ENCODE data around the gene ADORA1. TPM values are rescaled to one million over a fixed set of nuclear protein-coding genes. Genes with fewer than 3 reads are reported as not detected.

The ADORA1 gene
- total and polyA plus RNA-seq, 4 donors, result 0.33 to 1.1 (median 0.37) TPM

DNA sequence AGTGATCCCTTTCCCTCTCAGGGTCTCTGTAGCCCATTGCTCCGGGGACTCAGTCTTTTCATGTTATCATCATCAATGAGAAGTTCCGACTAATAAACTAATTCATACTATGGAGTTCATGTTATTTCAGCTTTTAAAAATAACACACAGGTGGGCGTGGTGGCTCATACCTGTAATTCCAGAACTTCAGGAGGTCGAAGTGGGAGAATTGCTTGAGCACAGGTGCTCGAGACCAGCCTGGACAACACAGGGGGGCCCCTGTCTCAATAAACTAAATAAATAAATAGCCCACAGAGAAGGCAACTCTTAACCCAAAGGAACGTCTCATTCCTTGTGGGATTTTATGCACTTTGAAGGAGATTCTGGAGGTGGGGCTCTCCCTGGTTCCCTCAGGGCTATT, 33.6 kb downstream of the ADORA1 start:
- Histone ChIP-seq H3K27ac (ENCODE audit: low read depth in 1 of 2, low read length in 2 of 2) (no peak overlapping the region), H3K9me3 (ENCODE audit: control insufficient read depth in 4 of 4, low read length in 3 of 4) (peaks cover 0 to 3% (median under 1%) of the 10 kb centered on the region in 4 donors), H3K4me1 (ENCODE audit: control insufficient read depth in 4 of 4, insufficient read depth in 4 of 4, low read length in 3 of 4) (no peaks in the 10 kb centered on the region), H3K9ac (ENCODE audit: low read depth in 1 of 2, low read length in 2 of 2) (no peak overlapping the region), H3K27me3 (ENCODE audit: control insufficient read depth in 4 of 4, insufficient read depth in 4 of 4, low read length in 3 of 4) (peaks cover 0 to 2% (median 0%) of the 10 kb centered on the region in 4 donors), H3K4me3 (ENCODE audit: low read depth in 1 of 3, low read length in 3 of 3) (no peak overlapping the region), H3K36me3 (ENCODE audit: control insufficient read depth in 4 of 4, insufficient read depth in 3 of 4, low read depth in 1 of 4, low read length in 3 of 4) (no peaks in the 10 kb centered on the region)
- DNase-seq (ENCODE audit: low spot score), result no peak
- TF ChIP-seq TAF1 (conservative IDR thresholded peaks at IDR 0.05), result no peak
- WGBS, result 69% methylated on average over 6 of the region's 6 CpGs

DNA sequence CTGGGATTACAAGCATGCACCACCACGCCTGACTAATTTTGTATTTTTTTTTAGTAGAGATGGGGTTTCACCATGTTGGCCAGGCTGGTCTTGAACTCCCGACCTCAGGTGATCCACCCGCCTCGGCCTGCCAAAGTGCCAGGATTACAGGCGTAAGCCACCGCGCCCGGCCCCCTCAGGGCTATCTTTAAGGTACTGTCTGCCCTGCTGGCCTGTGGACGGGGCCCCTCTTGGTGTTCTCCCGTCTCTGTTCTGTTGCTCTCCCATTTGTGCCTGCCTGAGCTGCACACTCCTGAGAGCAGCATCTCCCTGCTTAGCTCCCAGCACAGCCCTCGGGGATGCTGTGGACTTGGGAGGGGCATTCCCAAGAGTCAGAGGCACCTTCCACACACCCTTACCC, 34.2 kb downstream of the ADORA1 start:
- no peak for DNase-seq (ENCODE audit: low spot score)
- no peaks in the 10 kb centered on the region for H3K4me1 ChIP-seq (ENCODE audit: control insufficient read depth in 4 of 4, insufficient read depth in 4 of 4, low read length in 3 of 4)
- no peak overlapping the region for H3K4me3 ChIP-seq (ENCODE audit: low read depth in 1 of 3, low read length in 3 of 3)
- H3K36me3 ChIP-seq (ENCODE audit: control insufficient read depth in 4 of 4, insufficient read depth in 3 of 4, low read depth in 1 of 4, low read length in 3 of 4), result no peaks in the 10 kb centered on the region
- WGBS, result 88% methylated on average over 11 of the region's 11 CpGs
- TF ChIP-seq FOXA2 (IDR thresholded peaks at IDR 0.05) (no peak), RXRA (IDR thresholded peaks at IDR 0.05) (no peak), RAD21 (IDR thresholded peaks at IDR 0.05) (no peak), NR2F2 (IDR thresholded peaks at IDR 0.05) (no peak), TAF1 (conservative IDR thresholded peaks at IDR 0.05) (no peak), EGR1 (IDR thresholded peaks at IDR 0.05; ENCODE audit: low read depth in 2 of 2) (no peak), FOXA1 (IDR thresholded peaks at IDR 0.05) (no peak), HNF4G (IDR thresholded peaks at IDR 0.05) (no peak), SP1 (IDR thresholded peaks at IDR 0.05) (no peak), JUND (IDR thresholded peaks at IDR 0.05) (no peak)
- TF ChIP-seq, protein P1, sequence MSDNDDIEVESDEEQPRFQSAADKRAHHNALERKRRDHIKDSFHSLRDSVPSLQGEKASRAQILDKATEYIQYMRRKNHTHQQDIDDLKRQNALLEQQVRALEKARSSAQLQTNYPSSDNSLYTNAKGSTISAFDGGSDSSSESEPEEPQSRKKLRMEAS (IDR thresholded peaks at IDR 0.05), result no peak
- TF ChIP-seq, protein P2, sequence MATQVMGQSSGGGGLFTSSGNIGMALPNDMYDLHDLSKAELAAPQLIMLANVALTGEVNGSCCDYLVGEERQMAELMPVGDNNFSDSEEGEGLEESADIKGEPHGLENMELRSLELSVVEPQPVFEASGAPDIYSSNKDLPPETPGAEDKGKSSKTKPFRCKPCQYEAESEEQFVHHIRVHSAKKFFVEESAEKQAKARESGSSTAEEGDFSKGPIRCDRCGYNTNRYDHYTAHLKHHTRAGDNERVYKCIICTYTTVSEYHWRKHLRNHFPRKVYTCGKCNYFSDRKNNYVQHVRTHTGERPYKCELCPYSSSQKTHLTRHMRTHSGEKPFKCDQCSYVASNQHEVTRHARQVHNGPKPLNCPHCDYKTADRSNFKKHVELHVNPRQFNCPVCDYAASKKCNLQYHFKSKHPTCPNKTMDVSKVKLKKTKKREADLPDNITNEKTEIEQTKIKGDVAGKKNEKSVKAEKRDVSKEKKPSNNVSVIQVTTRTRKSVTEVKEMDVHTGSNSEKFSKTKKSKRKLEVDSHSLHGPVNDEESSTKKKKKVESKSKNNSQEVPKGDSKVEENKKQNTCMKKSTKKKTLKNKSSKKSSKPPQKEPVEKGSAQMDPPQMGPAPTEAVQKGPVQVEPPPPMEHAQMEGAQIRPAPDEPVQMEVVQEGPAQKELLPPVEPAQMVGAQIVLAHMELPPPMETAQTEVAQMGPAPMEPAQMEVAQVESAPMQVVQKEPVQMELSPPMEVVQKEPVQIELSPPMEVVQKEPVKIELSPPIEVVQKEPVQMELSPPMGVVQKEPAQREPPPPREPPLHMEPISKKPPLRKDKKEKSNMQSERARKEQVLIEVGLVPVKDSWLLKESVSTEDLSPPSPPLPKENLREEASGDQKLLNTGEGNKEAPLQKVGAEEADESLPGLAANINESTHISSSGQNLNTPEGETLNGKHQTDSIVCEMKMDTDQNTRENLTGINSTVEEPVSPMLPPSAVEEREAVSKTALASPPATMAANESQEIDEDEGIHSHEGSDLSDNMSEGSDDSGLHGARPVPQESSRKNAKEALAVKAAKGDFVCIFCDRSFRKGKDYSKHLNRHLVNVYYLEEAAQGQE (IDR thresholded peaks at IDR 0.05), result no peak
- TF ChIP-seq, protein P3, sequence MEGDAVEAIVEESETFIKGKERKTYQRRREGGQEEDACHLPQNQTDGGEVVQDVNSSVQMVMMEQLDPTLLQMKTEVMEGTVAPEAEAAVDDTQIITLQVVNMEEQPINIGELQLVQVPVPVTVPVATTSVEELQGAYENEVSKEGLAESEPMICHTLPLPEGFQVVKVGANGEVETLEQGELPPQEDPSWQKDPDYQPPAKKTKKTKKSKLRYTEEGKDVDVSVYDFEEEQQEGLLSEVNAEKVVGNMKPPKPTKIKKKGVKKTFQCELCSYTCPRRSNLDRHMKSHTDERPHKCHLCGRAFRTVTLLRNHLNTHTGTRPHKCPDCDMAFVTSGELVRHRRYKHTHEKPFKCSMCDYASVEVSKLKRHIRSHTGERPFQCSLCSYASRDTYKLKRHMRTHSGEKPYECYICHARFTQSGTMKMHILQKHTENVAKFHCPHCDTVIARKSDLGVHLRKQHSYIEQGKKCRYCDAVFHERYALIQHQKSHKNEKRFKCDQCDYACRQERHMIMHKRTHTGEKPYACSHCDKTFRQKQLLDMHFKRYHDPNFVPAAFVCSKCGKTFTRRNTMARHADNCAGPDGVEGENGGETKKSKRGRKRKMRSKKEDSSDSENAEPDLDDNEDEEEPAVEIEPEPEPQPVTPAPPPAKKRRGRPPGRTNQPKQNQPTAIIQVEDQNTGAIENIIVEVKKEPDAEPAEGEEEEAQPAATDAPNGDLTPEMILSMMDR (IDR thresholded peaks at IDR 0.05; ENCODE audit: low read depth, low read length, missing input control), result no peak
- H3K27me3 ChIP-seq (ENCODE audit: control insufficient read depth in 4 of 4, insufficient read depth in 4 of 4, low read length in 3 of 4), result peaks cover 0 to 2% (median 0%) of the 10 kb centered on the region in 4 donors
- H3K9ac ChIP-seq (ENCODE audit: low read depth in 1 of 2, low read length in 2 of 2), result no peak overlapping the region
- no peak overlapping the region for H3K27ac ChIP-seq (ENCODE audit: low read depth in 1 of 2, low read length in 2 of 2)
- peaks cover 0 to 3% (median under 1%) of the 10 kb centered on the region in 4 donors for H3K9me3 ChIP-seq (ENCODE audit: control insufficient read depth in 4 of 4, low read length in 3 of 4)

DNA sequence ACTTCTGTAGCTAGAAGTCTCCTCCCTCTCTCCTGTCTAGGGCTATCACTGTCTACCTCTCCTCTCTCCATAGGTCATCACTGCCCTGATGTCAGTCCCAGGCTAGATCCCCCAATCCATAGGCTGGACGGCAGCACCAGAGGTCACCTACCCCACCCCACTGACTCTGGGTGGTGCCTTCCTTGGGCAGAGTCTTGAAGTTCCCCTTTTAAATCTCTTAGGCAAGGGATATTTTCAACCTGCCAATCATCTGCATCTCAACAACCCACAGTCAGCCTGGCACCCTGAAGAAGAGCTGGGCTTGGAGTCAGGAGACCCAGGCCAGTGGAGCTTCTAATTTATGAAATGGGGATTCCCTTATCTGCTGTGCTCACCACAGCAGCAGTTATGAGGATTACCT, 34.9 kb downstream of the ADORA1 start:
- Histone ChIP-seq H3K9ac (ENCODE audit: low read depth in 1 of 2, low read length in 2 of 2) (no peak overlapping the region), H3K27ac (ENCODE audit: low read depth in 1 of 2, low read length in 2 of 2) (no peak overlapping the region), H3K27me3 (ENCODE audit: control insufficient read depth in 4 of 4, insufficient read depth in 4 of 4, low read length in 3 of 4) (peaks cover 0 to 2% (median 0%) of the 10 kb centered on the region in 4 donors), H3K4me1 (ENCODE audit: control insufficient read depth in 4 of 4, insufficient read depth in 4 of 4, low read length in 3 of 4) (no peaks in the 10 kb centered on the region), H3K36me3 (ENCODE audit: control insufficient read depth in 4 of 4, insufficient read depth in 3 of 4, low read depth in 1 of 4, low read length in 3 of 4) (no peaks in the 10 kb centered on the region), H3K4me3 (ENCODE audit: low read depth in 1 of 3, low read length in 3 of 3) (no peak overlapping the region), H3K9me3 (ENCODE audit: control insufficient read depth in 4 of 4, low read length in 3 of 4) (peaks cover 0 to 3% (median under 1%) of the 10 kb centered on the region in 4 donors)
- WGBS, result 50% methylated on average over 1 of the region's 1 CpG
- DNase-seq (ENCODE audit: low spot score), result no peak
- TF ChIP-seq HNF4A (conservative IDR thresholded peaks at IDR 0.05) (no peak), RXRA (IDR thresholded peaks at IDR 0.05) (no peak), YY1 (IDR thresholded peaks at IDR 0.05) (no peak), RAD21 (IDR thresholded peaks at IDR 0.05) (no peak)
- TF ChIP-seq, protein P1 (IDR thresholded peaks at IDR 0.05), result no peak
